Panc1 (cell line): ENCODE data around the gene SYT13.

Experiments used
- POLR2AphosphoS5 ChIP-seq: IDR thresholded peaks from 2 replicates; pipeline ENCODE4 v1.6.1; 2012; ENCODE audit warnings: mild to moderate bottlenecking, low read depth, low read length, moderate library complexity
- TCF7L2 ChIP-seq: IDR thresholded peaks from 2 replicates; pipeline ENCODE4 v1.6.1; 2011; ENCODE audit warnings: mild to moderate bottlenecking, low read depth, low read length, inconsistent platforms
- TF ChIP-seq, protein P1 (sequence below): fragments of 450-650 bp; IDR thresholded peaks from 2 replicates; pipeline ENCODE4 v1.5.1; 2017; ENCODE audit warnings: mild to moderate bottlenecking
- TF ChIP-seq, protein P2 (sequence below), 2 experiments: IDR thresholded peaks; 2 replicates each; pipeline ENCODE4 v1.6.1; 2011 to 2012; ENCODE audit warnings: low read depth in 2 of 2, control low read depth in 1 of 2, low read length in 1 of 2, mild to moderate bottlenecking in 1 of 2, moderate library complexity in 1 of 2; ENCODE audit not compliant: insufficient read depth in 1 of 2

DNA sequence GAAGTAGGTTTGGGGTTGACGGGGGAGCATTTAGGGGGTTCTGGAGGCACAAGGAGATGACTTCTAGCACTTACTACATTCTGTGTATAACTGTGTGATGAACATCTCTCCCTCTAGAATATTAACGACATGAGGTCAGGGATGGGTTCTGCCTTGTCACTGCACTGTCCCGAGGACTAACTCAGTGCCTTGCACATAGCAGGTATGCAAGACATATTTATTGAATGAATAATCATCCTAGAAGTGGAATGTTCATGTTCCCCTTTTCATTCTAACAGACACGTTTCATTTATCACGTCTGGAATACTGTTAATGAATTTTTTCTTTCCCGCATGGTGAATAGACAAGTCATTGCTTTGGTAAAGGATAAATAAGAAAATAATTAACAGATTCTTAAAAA lies 12.6 kb downstream of the SYT13 start:
- TF ChIP-seq, protein P1, sequence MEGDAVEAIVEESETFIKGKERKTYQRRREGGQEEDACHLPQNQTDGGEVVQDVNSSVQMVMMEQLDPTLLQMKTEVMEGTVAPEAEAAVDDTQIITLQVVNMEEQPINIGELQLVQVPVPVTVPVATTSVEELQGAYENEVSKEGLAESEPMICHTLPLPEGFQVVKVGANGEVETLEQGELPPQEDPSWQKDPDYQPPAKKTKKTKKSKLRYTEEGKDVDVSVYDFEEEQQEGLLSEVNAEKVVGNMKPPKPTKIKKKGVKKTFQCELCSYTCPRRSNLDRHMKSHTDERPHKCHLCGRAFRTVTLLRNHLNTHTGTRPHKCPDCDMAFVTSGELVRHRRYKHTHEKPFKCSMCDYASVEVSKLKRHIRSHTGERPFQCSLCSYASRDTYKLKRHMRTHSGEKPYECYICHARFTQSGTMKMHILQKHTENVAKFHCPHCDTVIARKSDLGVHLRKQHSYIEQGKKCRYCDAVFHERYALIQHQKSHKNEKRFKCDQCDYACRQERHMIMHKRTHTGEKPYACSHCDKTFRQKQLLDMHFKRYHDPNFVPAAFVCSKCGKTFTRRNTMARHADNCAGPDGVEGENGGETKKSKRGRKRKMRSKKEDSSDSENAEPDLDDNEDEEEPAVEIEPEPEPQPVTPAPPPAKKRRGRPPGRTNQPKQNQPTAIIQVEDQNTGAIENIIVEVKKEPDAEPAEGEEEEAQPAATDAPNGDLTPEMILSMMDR: no peak
- TF ChIP-seq, protein P2, sequence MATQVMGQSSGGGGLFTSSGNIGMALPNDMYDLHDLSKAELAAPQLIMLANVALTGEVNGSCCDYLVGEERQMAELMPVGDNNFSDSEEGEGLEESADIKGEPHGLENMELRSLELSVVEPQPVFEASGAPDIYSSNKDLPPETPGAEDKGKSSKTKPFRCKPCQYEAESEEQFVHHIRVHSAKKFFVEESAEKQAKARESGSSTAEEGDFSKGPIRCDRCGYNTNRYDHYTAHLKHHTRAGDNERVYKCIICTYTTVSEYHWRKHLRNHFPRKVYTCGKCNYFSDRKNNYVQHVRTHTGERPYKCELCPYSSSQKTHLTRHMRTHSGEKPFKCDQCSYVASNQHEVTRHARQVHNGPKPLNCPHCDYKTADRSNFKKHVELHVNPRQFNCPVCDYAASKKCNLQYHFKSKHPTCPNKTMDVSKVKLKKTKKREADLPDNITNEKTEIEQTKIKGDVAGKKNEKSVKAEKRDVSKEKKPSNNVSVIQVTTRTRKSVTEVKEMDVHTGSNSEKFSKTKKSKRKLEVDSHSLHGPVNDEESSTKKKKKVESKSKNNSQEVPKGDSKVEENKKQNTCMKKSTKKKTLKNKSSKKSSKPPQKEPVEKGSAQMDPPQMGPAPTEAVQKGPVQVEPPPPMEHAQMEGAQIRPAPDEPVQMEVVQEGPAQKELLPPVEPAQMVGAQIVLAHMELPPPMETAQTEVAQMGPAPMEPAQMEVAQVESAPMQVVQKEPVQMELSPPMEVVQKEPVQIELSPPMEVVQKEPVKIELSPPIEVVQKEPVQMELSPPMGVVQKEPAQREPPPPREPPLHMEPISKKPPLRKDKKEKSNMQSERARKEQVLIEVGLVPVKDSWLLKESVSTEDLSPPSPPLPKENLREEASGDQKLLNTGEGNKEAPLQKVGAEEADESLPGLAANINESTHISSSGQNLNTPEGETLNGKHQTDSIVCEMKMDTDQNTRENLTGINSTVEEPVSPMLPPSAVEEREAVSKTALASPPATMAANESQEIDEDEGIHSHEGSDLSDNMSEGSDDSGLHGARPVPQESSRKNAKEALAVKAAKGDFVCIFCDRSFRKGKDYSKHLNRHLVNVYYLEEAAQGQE (IDR thresholded peaks at IDR 0.05; ENCODE audit: insufficient read depth in 1 of 2, low read depth in 2 of 2, low read length in 1 of 2): no peak
- TF ChIP-seq TCF7L2 (no peak), POLR2AphosphoS5 (no peak)
